ENCODE measurements around the gene LRG1. TPM values are rescaled to one million over a fixed set of nuclear protein-coding genes. Genes with fewer than 3 reads are reported as not detected.

Gene LRG1
- total and polyA plus RNA-seq, 2 experiments from 2014 or later = 0.21 to 0.45 TPM

DNA sequence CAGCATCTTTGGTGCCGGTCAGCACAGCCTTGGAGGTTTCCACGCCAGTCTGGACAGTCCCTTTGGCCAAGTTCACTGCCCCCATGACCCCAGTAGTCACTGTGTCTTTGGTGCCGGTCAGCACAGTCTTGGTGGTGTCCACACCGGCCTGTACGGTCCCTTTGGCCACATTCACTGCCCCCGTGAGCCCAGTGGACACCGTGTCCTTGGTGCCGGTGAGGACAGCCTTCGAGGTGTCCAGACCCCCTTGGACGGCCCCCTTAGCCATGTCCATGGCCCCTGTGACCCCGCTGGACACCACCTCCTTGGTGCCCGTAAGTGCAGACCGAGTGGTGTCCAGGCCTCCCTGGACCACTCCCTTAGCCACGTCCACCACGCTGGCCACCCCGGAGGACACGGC is 26.6 kb downstream of the LRG1 start:
- no peak for ATAC-seq
- Histone ChIP-seq H3K4me3 (no peak overlapping the region), H3F3A (replicated peaks; ENCODE audit: low read depth) (no peaks in the 10 kb centered on the region), H3K27me3 (ENCODE audit: insufficient read depth) (peaks cover 51% of the 10 kb centered on the region; the same call in 1 of the 2 replicates), H2AFZ (no peak overlapping the region), H3K4me2 (no peak overlapping the region), H3K79me2 (replicated peaks; ENCODE audit: insufficient read depth) (no peaks in the 10 kb centered on the region), H3K4me1 (ENCODE audit: insufficient read depth) (no peaks in the 10 kb centered on the region), H3K27ac (ENCODE audit: low read depth) (no peak overlapping the region), H4K20me1 (replicated peaks; ENCODE audit: insufficient read depth) (no peaks in the 10 kb centered on the region; the same call in 1 of the 2 replicates), H3K9me2 (ENCODE audit: insufficient read depth) (no peaks in the 10 kb centered on the region), H3K36me3 (ENCODE audit: insufficient read depth) (no peaks in the 10 kb centered on the region)
- Mint-ChIP-seq H3K9me3 (no peaks in the 10 kb centered on the region; the same call in 2 of the 3 replicates), H3K4me3 (no peak overlapping the region), H3K4me1 (no peaks in the 10 kb centered on the region), H3K27me3 (ENCODE audit: insufficient read depth, low read depth, poor library complexity) (peaks cover 46% of the 10 kb centered on the region), H3K27ac (no peak overlapping the region), H3K36me3 (ENCODE audit: low read depth) (no peaks in the 10 kb centered on the region)
- DNase-seq (ENCODE audit: low spot score) = no peak
- TF ChIP-seq EZH2 (IDR thresholded peaks at IDR 0.05; ENCODE audit: low read depth, unreplicated experiment) (no peak), JUNB (IDR thresholded peaks at IDR 0.05; ENCODE audit: unreplicated experiment) (no peak)

DNA sequence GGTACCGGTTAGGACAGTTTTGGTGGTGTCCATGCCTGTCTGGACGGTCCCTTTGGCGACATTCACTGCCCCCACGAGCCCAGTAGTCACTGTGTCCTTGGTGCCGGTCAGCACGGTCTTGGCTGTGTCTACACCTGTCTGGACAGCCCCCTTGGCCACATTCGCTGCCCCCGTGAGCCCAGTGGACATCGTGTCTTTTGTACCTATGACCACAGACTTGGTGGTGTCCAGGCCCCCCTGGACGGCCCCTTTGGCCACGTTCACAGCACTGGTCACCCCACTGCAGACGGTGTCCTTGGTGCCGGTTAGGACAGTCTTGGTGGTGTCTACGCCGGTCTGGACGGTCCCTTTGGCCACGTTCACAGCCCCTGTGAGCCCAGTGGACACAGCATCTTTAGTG is 27.8 kb downstream of the LRG1 start:
- Mint-ChIP-seq H3K9me3 (no peaks in the 10 kb centered on the region; the same call in 2 of the 3 replicates), H3K4me3 (no peak overlapping the region), H3K27me3 (ENCODE audit: insufficient read depth, low read depth, poor library complexity) (peaks cover 43% of the 10 kb centered on the region), H3K36me3 (ENCODE audit: low read depth) (no peaks in the 10 kb centered on the region), H3K4me1 (no peaks in the 10 kb centered on the region), H3K27ac (no peak overlapping the region)
- no peak for ATAC-seq
- Histone ChIP-seq H3K27me3 (ENCODE audit: insufficient read depth) (peaks cover 51% of the 10 kb centered on the region; the same call in 1 of the 2 replicates), H3F3A (replicated peaks; ENCODE audit: low read depth) (no peaks in the 10 kb centered on the region), H3K4me3 (no peak overlapping the region), H4K20me1 (replicated peaks; ENCODE audit: insufficient read depth) (no peaks in the 10 kb centered on the region; the same call in 1 of the 2 replicates), H3K27ac (ENCODE audit: low read depth) (no peak overlapping the region), H3K79me2 (replicated peaks; ENCODE audit: insufficient read depth) (no peaks in the 10 kb centered on the region), H2AFZ (no peak overlapping the region), H3K4me2 (no peak overlapping the region), H3K9me2 (ENCODE audit: insufficient read depth) (no peaks in the 10 kb centered on the region), H3K36me3 (ENCODE audit: insufficient read depth) (no peaks in the 10 kb centered on the region), H3K4me1 (ENCODE audit: insufficient read depth) (no peaks in the 10 kb centered on the region)
- DNase-seq (ENCODE audit: low spot score) = no peak
- TF ChIP-seq NANOG (IDR thresholded peaks at IDR 0.05; ENCODE audit: borderline replicate concordance) (no peak), POLR2AphosphoS5 (IDR thresholded peaks at IDR 0.05; ENCODE audit: low read depth) (no peak), JUNB (IDR thresholded peaks at IDR 0.05; ENCODE audit: unreplicated experiment) (no peak), ZNF114 (CRISPR knock-in tag; IDR thresholded peaks at IDR 0.05) (no peak), EZH2 (IDR thresholded peaks at IDR 0.05; ENCODE audit: low read depth, unreplicated experiment) (no peak)
- TF ChIP-seq, protein P1, sequence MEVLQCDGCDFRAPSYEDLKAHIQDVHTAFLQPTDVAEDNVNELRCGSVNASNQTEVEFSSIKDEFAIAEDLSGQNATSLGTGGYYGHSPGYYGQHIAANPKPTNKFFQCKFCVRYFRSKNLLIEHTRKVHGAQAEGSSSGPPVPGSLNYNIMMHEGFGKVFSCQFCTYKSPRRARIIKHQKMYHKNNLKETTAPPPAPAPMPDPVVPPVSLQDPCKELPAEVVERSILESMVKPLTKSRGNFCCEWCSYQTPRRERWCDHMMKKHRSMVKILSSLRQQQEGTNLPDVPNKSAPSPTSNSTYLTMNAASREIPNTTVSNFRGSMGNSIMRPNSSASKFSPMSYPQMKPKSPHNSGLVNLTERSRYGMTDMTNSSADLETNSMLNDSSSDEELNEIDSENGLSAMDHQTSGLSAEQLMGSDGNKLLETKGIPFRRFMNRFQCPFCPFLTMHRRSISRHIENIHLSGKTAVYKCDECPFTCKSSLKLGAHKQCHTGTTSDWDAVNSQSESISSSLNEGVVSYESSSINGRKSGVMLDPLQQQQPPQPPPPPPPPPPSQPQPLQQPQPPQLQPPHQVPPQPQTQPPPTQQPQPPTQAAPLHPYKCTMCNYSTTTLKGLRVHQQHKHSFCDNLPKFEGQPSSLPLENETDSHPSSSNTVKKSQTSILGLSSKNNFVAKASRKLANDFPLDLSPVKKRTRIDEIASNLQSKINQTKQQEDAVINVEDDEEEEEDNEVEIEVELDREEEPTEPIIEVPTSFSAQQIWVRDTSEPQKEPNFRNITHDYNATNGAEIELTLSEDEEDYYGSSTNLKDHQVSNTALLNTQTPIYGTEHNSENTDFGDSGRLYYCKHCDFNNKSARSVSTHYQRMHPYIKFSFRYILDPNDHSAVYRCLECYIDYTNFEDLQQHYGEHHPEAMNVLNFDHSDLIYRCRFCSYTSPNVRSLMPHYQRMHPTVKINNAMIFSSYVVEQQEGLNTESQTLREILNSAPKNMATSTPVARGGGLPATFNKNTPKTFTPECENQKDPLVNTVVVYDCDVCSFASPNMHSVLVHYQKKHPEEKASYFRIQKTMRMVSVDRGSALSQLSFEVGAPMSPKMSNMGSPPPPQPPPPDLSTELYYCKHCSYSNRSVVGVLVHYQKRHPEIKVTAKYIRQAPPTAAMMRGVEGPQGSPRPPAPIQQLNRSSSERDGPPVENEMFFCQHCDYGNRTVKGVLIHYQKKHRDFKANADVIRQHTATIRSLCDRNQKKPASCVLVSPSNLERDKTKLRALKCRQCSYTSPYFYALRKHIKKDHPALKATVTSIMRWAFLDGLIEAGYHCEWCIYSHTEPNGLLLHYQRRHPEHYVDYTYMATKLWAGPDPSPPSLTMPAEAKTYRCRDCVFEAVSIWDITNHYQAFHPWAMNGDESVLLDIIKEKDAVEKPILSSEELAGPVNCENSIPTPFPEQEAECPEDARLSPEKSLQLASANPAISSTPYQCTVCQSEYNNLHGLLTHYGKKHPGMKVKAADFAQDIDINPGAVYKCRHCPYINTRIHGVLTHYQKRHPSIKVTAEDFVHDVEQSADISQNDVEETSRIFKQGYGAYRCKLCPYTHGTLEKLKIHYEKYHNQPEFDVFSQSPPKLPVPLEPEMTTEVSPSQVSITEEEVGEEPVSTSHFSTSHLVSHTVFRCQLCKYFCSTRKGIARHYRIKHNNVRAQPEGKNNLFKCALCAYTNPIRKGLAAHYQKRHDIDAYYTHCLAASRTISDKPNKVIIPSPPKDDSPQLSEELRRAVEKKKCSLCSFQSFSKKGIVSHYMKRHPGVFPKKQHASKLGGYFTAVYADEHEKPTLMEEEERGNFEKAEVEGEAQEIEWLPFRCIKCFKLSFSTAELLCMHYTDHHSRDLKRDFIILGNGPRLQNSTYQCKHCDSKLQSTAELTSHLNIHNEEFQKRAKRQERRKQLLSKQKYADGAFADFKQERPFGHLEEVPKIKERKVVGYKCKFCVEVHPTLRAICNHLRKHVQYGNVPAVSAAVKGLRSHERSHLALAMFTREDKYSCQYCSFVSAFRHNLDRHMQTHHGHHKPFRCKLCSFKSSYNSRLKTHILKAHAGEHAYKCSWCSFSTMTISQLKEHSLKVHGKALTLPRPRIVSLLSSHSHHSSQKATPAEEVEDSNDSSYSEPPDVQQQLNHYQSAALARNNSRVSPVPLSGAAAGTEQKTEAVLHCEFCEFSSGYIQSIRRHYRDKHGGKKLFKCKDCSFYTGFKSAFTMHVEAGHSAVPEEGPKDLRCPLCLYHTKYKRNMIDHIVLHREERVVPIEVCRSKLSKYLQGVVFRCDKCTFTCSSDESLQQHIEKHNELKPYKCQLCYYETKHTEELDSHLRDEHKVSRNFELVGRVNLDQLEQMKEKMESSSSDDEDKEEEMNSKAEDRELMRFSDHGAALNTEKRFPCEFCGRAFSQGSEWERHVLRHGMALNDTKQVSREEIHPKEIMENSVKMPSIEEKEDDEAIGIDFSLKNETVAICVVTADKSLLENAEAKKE (CRISPR knock-in tag; IDR thresholded peaks at IDR 0.05) = no peak
- TF ChIP-seq, protein P2, sequence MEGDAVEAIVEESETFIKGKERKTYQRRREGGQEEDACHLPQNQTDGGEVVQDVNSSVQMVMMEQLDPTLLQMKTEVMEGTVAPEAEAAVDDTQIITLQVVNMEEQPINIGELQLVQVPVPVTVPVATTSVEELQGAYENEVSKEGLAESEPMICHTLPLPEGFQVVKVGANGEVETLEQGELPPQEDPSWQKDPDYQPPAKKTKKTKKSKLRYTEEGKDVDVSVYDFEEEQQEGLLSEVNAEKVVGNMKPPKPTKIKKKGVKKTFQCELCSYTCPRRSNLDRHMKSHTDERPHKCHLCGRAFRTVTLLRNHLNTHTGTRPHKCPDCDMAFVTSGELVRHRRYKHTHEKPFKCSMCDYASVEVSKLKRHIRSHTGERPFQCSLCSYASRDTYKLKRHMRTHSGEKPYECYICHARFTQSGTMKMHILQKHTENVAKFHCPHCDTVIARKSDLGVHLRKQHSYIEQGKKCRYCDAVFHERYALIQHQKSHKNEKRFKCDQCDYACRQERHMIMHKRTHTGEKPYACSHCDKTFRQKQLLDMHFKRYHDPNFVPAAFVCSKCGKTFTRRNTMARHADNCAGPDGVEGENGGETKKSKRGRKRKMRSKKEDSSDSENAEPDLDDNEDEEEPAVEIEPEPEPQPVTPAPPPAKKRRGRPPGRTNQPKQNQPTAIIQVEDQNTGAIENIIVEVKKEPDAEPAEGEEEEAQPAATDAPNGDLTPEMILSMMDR (conservative IDR thresholded peaks at IDR 0.05; ENCODE audit: low read depth in 2 of 2) = no peak
- TF ChIP-seq, protein P3, sequence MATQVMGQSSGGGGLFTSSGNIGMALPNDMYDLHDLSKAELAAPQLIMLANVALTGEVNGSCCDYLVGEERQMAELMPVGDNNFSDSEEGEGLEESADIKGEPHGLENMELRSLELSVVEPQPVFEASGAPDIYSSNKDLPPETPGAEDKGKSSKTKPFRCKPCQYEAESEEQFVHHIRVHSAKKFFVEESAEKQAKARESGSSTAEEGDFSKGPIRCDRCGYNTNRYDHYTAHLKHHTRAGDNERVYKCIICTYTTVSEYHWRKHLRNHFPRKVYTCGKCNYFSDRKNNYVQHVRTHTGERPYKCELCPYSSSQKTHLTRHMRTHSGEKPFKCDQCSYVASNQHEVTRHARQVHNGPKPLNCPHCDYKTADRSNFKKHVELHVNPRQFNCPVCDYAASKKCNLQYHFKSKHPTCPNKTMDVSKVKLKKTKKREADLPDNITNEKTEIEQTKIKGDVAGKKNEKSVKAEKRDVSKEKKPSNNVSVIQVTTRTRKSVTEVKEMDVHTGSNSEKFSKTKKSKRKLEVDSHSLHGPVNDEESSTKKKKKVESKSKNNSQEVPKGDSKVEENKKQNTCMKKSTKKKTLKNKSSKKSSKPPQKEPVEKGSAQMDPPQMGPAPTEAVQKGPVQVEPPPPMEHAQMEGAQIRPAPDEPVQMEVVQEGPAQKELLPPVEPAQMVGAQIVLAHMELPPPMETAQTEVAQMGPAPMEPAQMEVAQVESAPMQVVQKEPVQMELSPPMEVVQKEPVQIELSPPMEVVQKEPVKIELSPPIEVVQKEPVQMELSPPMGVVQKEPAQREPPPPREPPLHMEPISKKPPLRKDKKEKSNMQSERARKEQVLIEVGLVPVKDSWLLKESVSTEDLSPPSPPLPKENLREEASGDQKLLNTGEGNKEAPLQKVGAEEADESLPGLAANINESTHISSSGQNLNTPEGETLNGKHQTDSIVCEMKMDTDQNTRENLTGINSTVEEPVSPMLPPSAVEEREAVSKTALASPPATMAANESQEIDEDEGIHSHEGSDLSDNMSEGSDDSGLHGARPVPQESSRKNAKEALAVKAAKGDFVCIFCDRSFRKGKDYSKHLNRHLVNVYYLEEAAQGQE (IDR thresholded peaks at IDR 0.05; ENCODE audit: unreplicated experiment) = no peak
- TF ChIP-seq, protein P4, sequence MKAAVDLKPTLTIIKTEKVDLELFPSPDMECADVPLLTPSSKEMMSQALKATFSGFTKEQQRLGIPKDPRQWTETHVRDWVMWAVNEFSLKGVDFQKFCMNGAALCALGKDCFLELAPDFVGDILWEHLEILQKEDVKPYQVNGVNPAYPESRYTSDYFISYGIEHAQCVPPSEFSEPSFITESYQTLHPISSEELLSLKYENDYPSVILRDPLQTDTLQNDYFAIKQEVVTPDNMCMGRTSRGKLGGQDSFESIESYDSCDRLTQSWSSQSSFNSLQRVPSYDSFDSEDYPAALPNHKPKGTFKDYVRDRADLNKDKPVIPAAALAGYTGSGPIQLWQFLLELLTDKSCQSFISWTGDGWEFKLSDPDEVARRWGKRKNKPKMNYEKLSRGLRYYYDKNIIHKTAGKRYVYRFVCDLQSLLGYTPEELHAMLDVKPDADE (IDR thresholded peaks at IDR 0.05) = no peak

All from GM23338 (cell line).